ENCODE data around the gene NTN3. TPM values are rescaled to one million over a fixed set of nuclear protein-coding genes. Genes with fewer than 3 reads are reported as not detected.

NTN3 gene
- total RNA-seq, 1 experiment from 2014 or later = not detected

DNA sequence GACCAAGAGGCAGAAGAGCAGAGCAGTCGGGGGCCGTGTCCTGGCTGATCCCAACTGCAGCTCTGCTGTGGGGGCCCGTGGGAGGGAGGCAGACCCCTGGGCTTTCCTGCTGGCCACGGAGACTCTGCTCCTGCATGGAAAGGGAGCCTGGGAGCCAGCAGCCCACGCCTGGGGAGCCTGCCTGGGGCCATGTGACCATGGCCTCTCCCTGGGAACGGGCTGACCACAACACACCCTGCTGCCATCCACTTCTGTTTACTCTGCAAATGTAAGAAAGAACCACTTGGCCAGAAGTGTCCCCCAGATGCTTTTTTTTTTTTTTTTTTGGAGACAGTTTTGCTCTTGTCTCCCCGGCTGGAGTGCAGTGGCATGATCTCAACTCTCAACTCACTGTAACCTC lies 13.2 kb upstream of the NTN3 start:
- H3K27ac Mint-ChIP-seq (ENCODE audit: unreplicated experiment) = no peak overlapping the region
- CTCF ChIA-PET = interaction anchor here (0.5 kb wide), 1 partner anchor 232 kb away, joined by 5 read pairs; no protein-coding TSS in a partner anchor
- H3K4me3 Mint-ChIP-seq (ENCODE audit: low read depth, unreplicated experiment) = no peak overlapping the region

DNA sequence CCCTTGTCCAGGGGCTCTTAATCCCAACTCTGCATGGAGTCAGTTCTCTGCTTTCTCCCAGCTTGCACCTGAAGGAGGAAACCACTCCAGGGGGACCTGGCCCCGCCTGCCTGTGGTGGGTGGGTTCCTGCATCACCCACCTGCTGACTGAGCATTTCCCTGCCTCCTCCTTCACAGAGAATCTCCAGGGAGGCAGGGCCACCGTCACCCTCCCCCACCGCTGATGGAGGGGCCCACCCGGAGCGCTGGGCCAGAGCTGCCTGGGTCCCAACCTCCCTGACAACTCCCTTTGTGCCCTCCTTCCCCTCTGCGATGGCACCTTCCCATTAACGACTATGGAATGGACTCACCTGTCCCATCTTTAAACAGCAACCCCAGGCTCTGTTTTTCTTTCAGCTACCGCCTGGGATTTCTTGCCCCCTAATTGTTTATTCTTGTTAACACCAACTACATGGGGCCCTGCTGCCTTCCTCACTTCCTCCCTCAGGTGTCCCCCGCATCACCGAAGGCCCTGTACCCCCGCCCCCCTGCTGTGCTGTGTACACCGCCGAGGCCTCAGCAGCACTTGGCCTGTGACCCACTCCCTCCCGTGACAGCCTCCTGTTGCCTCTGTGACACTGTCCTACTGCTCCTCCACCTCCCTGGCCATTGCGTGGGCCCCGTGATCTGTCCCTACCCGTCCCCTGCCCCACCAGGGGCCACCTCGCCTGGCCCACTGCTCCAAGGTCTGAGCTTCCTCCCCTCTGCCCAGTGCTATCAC lies 12.0 kb upstream of the NTN3 start:
- DNase-seq = peak; percentile 36
- Mint-ChIP-seq H3K27me3 (ENCODE audit: unreplicated experiment) (no peaks in the 10 kb centered on the region), H3K36me3 (ENCODE audit: insufficient read depth, unreplicated experiment) (peaks cover 61% of the 10 kb centered on the region), H3K4me1 (ENCODE audit: low read depth, unreplicated experiment) (peaks cover 21% of the 10 kb centered on the region), H3K27ac (ENCODE audit: unreplicated experiment) (peak overlapping the region; percentile 66), H3K4me3 (ENCODE audit: low read depth, unreplicated experiment) (peak overlapping the region; percentile 93), H3K9me3 (ENCODE audit: low read depth, unreplicated experiment) (no peaks in the 10 kb centered on the region)
- intact Hi-C loops (cut with micrococcal nuclease; ENCODE audit: unreplicated experiment) = no loop called here
- CTCF ChIA-PET = interaction anchor here (0.5 to 1.5 kb wide), 4 partner anchors 9 to 138 kb away, joined by 3 to 7 read pairs (median 4); no protein-coding TSS in a partner anchor
- TF ChIP-seq, protein P1, sequence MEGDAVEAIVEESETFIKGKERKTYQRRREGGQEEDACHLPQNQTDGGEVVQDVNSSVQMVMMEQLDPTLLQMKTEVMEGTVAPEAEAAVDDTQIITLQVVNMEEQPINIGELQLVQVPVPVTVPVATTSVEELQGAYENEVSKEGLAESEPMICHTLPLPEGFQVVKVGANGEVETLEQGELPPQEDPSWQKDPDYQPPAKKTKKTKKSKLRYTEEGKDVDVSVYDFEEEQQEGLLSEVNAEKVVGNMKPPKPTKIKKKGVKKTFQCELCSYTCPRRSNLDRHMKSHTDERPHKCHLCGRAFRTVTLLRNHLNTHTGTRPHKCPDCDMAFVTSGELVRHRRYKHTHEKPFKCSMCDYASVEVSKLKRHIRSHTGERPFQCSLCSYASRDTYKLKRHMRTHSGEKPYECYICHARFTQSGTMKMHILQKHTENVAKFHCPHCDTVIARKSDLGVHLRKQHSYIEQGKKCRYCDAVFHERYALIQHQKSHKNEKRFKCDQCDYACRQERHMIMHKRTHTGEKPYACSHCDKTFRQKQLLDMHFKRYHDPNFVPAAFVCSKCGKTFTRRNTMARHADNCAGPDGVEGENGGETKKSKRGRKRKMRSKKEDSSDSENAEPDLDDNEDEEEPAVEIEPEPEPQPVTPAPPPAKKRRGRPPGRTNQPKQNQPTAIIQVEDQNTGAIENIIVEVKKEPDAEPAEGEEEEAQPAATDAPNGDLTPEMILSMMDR (IDR thresholded peaks at IDR 0.05; ENCODE audit: unreplicated experiment) = no peak
- BruUV-seq (replicated peaks) = no TSS peak

More for the DNA sequence above, 13.2 kb upstream of the NTN3 start:
- TF ChIP-seq, protein P1 (IDR thresholded peaks at IDR 0.05; ENCODE audit: unreplicated experiment) = no peak
- Mint-ChIP-seq H3K27me3 (ENCODE audit: unreplicated experiment) (no peaks in the 10 kb centered on the region), H3K9me3 (ENCODE audit: low read depth, unreplicated experiment) (no peaks in the 10 kb centered on the region), H3K36me3 (ENCODE audit: insufficient read depth, unreplicated experiment) (peaks cover 62% of the 10 kb centered on the region), H3K4me1 (ENCODE audit: low read depth, unreplicated experiment) (peaks cover 21% of the 10 kb centered on the region)
- intact Hi-C loops (cut with micrococcal nuclease; ENCODE audit: unreplicated experiment) = no loop called here
- DNase-seq = no peak
- no TSS peak for BruUV-seq (replicated peaks)

DNA sequence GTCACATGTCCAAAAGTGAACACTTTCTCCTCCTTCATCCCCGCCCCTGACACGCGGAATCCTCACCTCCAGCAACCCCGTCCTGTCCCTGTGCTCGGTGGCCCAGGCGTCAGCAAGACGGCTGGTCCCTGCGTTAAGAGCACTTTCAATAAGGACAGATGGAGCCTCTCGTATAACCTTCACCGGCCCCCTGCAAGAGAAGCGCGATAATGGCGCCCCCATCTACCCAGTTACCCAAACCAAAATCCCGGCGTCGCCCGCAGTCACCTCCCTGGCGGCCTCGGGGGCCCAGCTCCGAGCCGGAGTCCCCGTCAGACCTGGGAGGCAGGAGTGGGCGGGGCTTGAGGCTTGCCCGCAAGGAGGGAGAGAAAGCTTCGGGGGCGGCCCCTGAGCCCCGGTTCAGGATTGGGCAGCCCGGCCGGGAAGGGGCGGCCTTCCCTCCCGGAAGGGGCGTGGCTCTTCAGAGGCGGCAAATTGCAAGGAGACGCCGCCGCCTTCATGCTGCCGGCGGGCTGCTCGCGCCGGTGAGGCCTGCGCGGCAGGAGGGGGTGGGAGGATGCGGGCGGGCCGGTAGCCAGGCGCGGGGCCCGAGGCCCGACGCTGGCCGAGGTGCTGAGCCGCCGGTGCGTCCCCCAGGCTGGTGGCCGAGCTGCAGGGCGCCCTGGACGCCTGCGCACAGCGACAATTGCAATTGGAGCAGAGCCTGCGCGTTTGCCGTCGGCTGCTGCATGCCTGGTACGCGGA lies 11.3 kb upstream of the NTN3 start, which contains the start of gene TEDC2:
TSS of gene TEDC2 (plus strand) at position 463 of the 744 bp plus-strand sequence. CDS start at position 499, 36 bp downstream.
- TF ChIP-seq, protein P1 (IDR thresholded peaks at IDR 0.05; ENCODE audit: unreplicated experiment) = no peak
- CTCF ChIA-PET = interaction anchor here (0.5 to 1.5 kb wide), 4 partner anchors 8 to 139 kb away, joined by 3 to 7 read pairs (median 4); no protein-coding TSS in a partner anchor
- Mint-ChIP-seq H3K27me3 (ENCODE audit: unreplicated experiment) (no peaks in the 10 kb centered on the region), H3K9me3 (ENCODE audit: low read depth, unreplicated experiment) (no peaks in the 10 kb centered on the region), H3K27ac (ENCODE audit: unreplicated experiment) (peak within 1 kb of the TSS; percentile 66), H3K4me3 (ENCODE audit: low read depth, unreplicated experiment) (peak within 1 kb of the TSS; percentile 93), H3K4me1 (ENCODE audit: low read depth, unreplicated experiment) (peaks cover 21% of the 10 kb centered on the region), H3K36me3 (ENCODE audit: insufficient read depth, unreplicated experiment) (peaks cover 58% of the 10 kb centered on the region)
- intact Hi-C loops (cut with micrococcal nuclease; ENCODE audit: unreplicated experiment) = no loop called here
- BruUV-seq (replicated peaks) = no TSS peak
- peak; percentile 99 for DNase-seq

DNA sequence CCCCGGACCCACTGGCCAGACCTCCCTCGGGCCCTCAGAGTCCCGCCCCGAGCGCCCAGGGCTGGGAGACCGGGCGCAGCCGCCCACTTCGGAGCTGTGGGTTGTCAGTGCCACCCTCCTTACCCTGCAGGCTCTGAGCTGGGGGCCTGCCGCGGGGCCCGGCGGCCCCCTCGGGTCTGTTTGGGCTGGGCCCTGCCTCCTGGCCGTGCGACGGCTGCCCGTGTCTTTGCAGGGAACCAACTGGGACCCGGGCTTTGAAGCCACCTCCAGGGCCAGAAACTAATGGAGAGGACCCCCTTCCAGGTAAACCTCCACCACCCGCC lies 10.7 kb upstream of the NTN3 start:
- peaks cover 21% of the 10 kb centered on the region for H3K4me1 Mint-ChIP-seq (ENCODE audit: low read depth, unreplicated experiment)
- CTCF ChIA-PET = interaction anchor here (0.5 to 1.5 kb wide), 3 partner anchors 8 to 17 kb away, joined by 3 to 4 read pairs (median 4); no protein-coding TSS in a partner anchor
- TF ChIP-seq, protein P1 (IDR thresholded peaks at IDR 0.05; ENCODE audit: unreplicated experiment) = no peak
- intact Hi-C loops (cut with micrococcal nuclease; ENCODE audit: unreplicated experiment) = no loop called here
- no peaks in the 10 kb centered on the region for H3K27me3 Mint-ChIP-seq (ENCODE audit: unreplicated experiment)
- H3K36me3 Mint-ChIP-seq (ENCODE audit: insufficient read depth, unreplicated experiment) = peaks cover 53% of the 10 kb centered on the region
- H3K27ac Mint-ChIP-seq (ENCODE audit: unreplicated experiment) = no peak overlapping the region
- DNase-seq = no peak
- BruUV-seq (replicated peaks) = no TSS peak
- H3K4me3 Mint-ChIP-seq (ENCODE audit: low read depth, unreplicated experiment) = peak overlapping the region; percentile 93
- H3K9me3 Mint-ChIP-seq (ENCODE audit: low read depth, unreplicated experiment) = no peaks in the 10 kb centered on the region
